ENCODE measurements around the gene TUBB2B. TPM values are rescaled to one million over a fixed set of nuclear protein-coding genes. Genes with fewer than 3 reads are reported as not detected.

TUBB2B gene
- total and polyA plus RNA-seq, 5 donors = 1.4 to 4.7 (median 2.1) TPM

DNA sequence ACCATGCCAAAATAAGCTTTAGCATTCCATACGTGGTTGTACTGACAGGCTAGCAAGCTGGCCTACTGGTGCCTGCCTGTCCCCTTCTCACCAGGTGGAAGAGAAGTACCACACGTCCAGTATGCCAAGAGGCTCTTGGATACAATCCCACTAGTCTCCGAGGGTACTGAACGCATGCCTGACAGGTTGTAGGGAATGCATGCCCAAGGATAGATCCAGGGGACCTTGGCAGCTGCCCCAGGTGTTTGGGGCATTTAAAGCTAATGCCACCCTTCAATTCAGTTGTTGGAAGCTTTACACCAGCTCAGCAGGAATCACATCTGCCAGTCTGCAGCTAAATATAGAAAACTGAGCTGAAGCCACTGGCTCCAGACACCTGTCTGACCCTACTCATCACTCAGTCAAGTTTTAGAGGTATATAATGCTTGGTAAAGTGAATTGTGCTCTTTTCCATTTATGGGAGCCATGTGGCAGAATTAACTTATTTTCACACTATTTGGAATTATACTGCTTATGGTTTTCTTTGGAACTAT is 4.9 kb downstream of the TUBB2B start:
- intact Hi-C loops (cut with DNase I) = no loop called here
- Histone ChIP-seq H3K27ac (ENCODE audit: low read length) (no peak overlapping the region), H3K9me3 (ENCODE audit: control insufficient read depth, low read length) (no peaks in the 10 kb centered on the region), H3K27me3 (ENCODE audit: control insufficient read depth, insufficient read depth) (no peaks in the 10 kb centered on the region), H3K4me1 (ENCODE audit: control insufficient read depth, insufficient read depth, low read length) (no peaks in the 10 kb centered on the region), H3K4me3 (ENCODE audit: low read length) (no peak overlapping the region)
- WGBS = 67% methylated on average over 4 of the region's 4 CpGs
- ATAC-seq (no peak), DNase-seq (no peak)

- no peaks in the 10 kb centered on the region for H3K9me3 ChIP-seq (ENCODE audit: control insufficient read depth, low read length)
- ATAC-seq = no peak
- no peak for DNase-seq
- WGBS = 94% methylated on average over 4 of the region's 4 CpGs
- intact Hi-C loops (cut with DNase I) = no loop called here
- H3K4me1 ChIP-seq (ENCODE audit: control insufficient read depth, insufficient read depth, low read length) = no peaks in the 10 kb centered on the region
- no peak overlapping the region for H3K27ac ChIP-seq (ENCODE audit: low read length)
- no peaks in the 10 kb centered on the region for H3K27me3 ChIP-seq (ENCODE audit: control insufficient read depth, insufficient read depth)
- H3K4me3 ChIP-seq (ENCODE audit: low read length) = no peak overlapping the region
Observed at GRCh38 chr6:3221578-3221977, 5.9 kb downstream of the TUBB2B start.

- Histone ChIP-seq H3K27ac (ENCODE audit: low read length) (no peak overlapping the region), H3K4me1 (ENCODE audit: control insufficient read depth, insufficient read depth, low read length) (no peaks in the 10 kb centered on the region), H3K4me3 (ENCODE audit: low read length) (no peak overlapping the region), H3K27me3 (ENCODE audit: control insufficient read depth, insufficient read depth) (no peaks in the 10 kb centered on the region), H3K9me3 (ENCODE audit: control insufficient read depth, low read length) (no peaks in the 10 kb centered on the region)
- DNase-seq (no peak), ATAC-seq (no peak)
- intact Hi-C loops (cut with DNase I) = no loop called here
- 81% methylated on average over 2 of the region's 2 CpGs for WGBS
Observed at GRCh38 chr6:3220366-3220765, 7.1 kb downstream of the TUBB2B start.

DNA sequence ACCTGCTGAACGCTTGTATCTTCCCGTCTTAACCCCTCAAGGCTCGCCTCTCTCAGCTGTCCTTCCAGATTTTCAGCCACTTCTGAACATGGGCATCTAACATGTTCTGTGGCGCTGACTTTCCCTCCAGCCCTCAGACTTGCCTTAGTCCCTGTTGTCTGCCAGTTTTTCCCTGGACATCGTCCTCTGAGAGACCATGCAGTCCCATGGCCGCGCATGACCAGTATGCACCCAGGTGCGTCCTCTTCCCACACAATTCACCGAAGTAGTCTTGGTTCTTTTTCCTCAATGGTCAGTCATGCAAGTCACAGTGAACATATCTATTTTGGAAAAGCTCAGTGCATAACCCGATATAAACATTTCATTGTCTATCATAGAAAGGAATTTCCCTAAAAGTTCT is 9.2 kb downstream of the TUBB2B start:
- Histone ChIP-seq H3K27me3 (ENCODE audit: control insufficient read depth, insufficient read depth) (no peaks in the 10 kb centered on the region), H3K9me3 (ENCODE audit: control insufficient read depth, low read length) (no peaks in the 10 kb centered on the region), H3K4me3 (ENCODE audit: low read length) (no peak overlapping the region), H3K4me1 (ENCODE audit: control insufficient read depth, insufficient read depth, low read length) (no peaks in the 10 kb centered on the region), H3K27ac (ENCODE audit: low read length) (no peak overlapping the region)
- intact Hi-C loops (cut with DNase I) = no loop called here
- DNase-seq = no peak
- no peak for ATAC-seq
- WGBS = 89% methylated on average over 10 of the region's 10 CpGs

DNA sequence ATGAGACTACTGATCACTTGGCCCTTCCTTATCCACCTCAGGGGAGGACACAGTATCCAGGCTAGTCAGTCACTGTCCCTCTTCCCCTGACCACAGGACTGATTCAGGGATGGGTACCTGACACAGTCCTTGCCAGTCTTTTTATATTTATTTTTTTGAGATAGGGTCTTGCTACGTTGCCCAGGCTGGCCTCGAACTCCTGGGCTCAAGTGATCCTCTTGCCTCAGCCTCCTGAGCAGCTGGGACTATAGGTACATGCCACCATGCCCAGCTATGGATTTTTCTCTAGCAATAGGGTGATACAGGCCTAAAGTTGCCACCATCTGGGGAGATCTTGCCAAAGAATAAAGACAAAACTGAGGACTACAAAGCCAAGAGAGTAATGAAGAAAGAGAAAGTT is 10.2 kb downstream of the TUBB2B start:
- H3K27me3 ChIP-seq (ENCODE audit: control insufficient read depth, insufficient read depth) = no peaks in the 10 kb centered on the region
- H3K9me3 ChIP-seq (ENCODE audit: control insufficient read depth, low read length) = no peaks in the 10 kb centered on the region
- intact Hi-C loops (cut with DNase I) = no loop called here
- DNase-seq (no peak), ATAC-seq (no peak)
- WGBS = 87% methylated on average over 2 of the region's 2 CpGs
- H3K27ac ChIP-seq (ENCODE audit: low read length) = no peak overlapping the region
- no peaks in the 10 kb centered on the region for H3K4me1 ChIP-seq (ENCODE audit: control insufficient read depth, insufficient read depth, low read length)
- no peak overlapping the region for H3K4me3 ChIP-seq (ENCODE audit: low read length)

- ATAC-seq = no peak
- Histone ChIP-seq H3K4me1 (ENCODE audit: control insufficient read depth, insufficient read depth, low read length) (no peaks in the 10 kb centered on the region), H3K27me3 (ENCODE audit: control insufficient read depth, insufficient read depth) (no peaks in the 10 kb centered on the region), H3K9me3 (ENCODE audit: control insufficient read depth, low read length) (no peaks in the 10 kb centered on the region), H3K4me3 (ENCODE audit: low read length) (no peak overlapping the region), H3K27ac (ENCODE audit: low read length) (no peak overlapping the region)
- DNase-seq = no peak
- intact Hi-C loops (cut with DNase I) = no loop called here
- 39% methylated on average over 3 of the region's 3 CpGs for WGBS
Observed at GRCh38 chr6:3214898-3215297, 12.6 kb downstream of the TUBB2B start.

- intact Hi-C loops (cut with DNase I) = no loop called here
- Histone ChIP-seq H3K27me3 (ENCODE audit: control insufficient read depth, insufficient read depth) (no peaks in the 10 kb centered on the region), H3K9me3 (ENCODE audit: control insufficient read depth, low read length) (no peaks in the 10 kb centered on the region), H3K27ac (ENCODE audit: low read length) (no peak overlapping the region), H3K4me1 (ENCODE audit: control insufficient read depth, insufficient read depth, low read length) (no peaks in the 10 kb centered on the region), H3K4me3 (ENCODE audit: low read length) (no peak overlapping the region)
- ATAC-seq (no peak), DNase-seq (no peak)
- 95% methylated on average over 2 of the region's 2 CpGs for WGBS
Observed at GRCh38 chr6:3213334-3213695, 14.1 kb downstream of the TUBB2B start.

GRCh38 chr6:3212261-3212660 is 15.2 kb downstream of the TUBB2B start:
- DNase-seq (no peak), ATAC-seq (no peak)
- H3K4me3 ChIP-seq (ENCODE audit: low read length) = no peak overlapping the region
- intact Hi-C loops (cut with DNase I) = no loop called here
- H3K9me3 ChIP-seq (ENCODE audit: control insufficient read depth, low read length) = no peaks in the 10 kb centered on the region
- 96% methylated on average over 6 of the region's 6 CpGs for WGBS
- no peak overlapping the region for H3K27ac ChIP-seq (ENCODE audit: low read length)
- no peaks in the 10 kb centered on the region for H3K27me3 ChIP-seq (ENCODE audit: control insufficient read depth, insufficient read depth)
- no peaks in the 10 kb centered on the region for H3K4me1 ChIP-seq (ENCODE audit: control insufficient read depth, insufficient read depth, low read length)

DNA sequence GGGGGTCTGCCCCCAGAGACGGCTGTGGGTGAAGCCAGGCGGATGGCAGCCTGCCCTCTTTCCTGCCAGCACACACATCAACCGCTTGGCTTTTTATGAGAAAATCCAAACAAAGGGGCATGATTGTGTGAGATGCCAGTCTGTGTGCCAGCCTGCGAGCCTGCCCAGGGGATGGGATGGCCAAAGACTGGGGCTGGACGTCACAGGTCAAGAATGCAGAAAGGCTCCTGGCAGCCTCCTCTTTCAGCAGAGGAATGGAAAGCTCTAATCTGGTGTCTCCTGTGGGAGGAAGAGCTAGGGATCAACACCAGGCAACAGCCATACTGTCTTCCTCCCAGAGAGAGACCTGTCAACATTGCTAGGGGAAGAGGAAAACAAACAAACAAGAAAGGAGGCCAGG is 15.8 kb downstream of the TUBB2B start:
- no peak overlapping the region for H3K27ac ChIP-seq (ENCODE audit: low read length)
- DNase-seq (peak in 1 of 3 donors; percentile 29), ATAC-seq (peak; percentile 24 to 45)
- H3K9me3 ChIP-seq (ENCODE audit: control insufficient read depth, low read length) = no peaks in the 10 kb centered on the region
- no peaks in the 10 kb centered on the region for H3K27me3 ChIP-seq (ENCODE audit: control insufficient read depth, insufficient read depth)
- 65% methylated on average over 5 of the region's 5 CpGs for WGBS
- intact Hi-C loops (cut with DNase I) = no loop called here
- no peak overlapping the region for H3K4me3 ChIP-seq (ENCODE audit: low read length)
- H3K4me1 ChIP-seq (ENCODE audit: control insufficient read depth, insufficient read depth, low read length) = no peaks in the 10 kb centered on the region

GRCh38 chr6:3210024-3210610 is 17.3 kb downstream of the TUBB2B start:
- Histone ChIP-seq H3K4me1 (ENCODE audit: control insufficient read depth, insufficient read depth, low read length) (no peaks in the 10 kb centered on the region), H3K27me3 (ENCODE audit: control insufficient read depth, insufficient read depth) (no peaks in the 10 kb centered on the region), H3K4me3 (ENCODE audit: low read length) (no peak overlapping the region), H3K27ac (ENCODE audit: low read length) (no peak overlapping the region), H3K9me3 (ENCODE audit: control insufficient read depth, low read length) (no peaks in the 10 kb centered on the region)
- no peak for ATAC-seq
- DNase-seq = no peak
- intact Hi-C loops (cut with DNase I) = no loop called here
- WGBS = 87% methylated on average over 9 of the region's 9 CpGs

GRCh38 chr6:3209114-3210023 is 18.1 kb downstream of the TUBB2B start:
- Histone ChIP-seq H3K27ac (ENCODE audit: low read length) (no peak overlapping the region), H3K9me3 (ENCODE audit: control insufficient read depth, low read length) (no peaks in the 10 kb centered on the region), H3K4me1 (ENCODE audit: control insufficient read depth, insufficient read depth, low read length) (no peaks in the 10 kb centered on the region), H3K27me3 (ENCODE audit: control insufficient read depth, insufficient read depth) (no peaks in the 10 kb centered on the region), H3K4me3 (ENCODE audit: low read length) (no peak overlapping the region)
- WGBS = 56% methylated on average over 17 of the region's 17 CpGs
- DNase-seq (peak in 2 of 3 donors; percentile 49 to 61), ATAC-seq (peak; percentile 72 to 81)
- intact Hi-C loops (cut with DNase I) = no loop called here

Data from right cardiac atrium (tissue), 5 donors.